Measurements from ENCODE around the gene U2SURP.
"Not testable (repeated sequence)": the region's sequence is repeated elsewhere in the genome, so short reads cannot be mapped to it uniquely, and the experiment has no call there.

U2SURP gene

DNA sequence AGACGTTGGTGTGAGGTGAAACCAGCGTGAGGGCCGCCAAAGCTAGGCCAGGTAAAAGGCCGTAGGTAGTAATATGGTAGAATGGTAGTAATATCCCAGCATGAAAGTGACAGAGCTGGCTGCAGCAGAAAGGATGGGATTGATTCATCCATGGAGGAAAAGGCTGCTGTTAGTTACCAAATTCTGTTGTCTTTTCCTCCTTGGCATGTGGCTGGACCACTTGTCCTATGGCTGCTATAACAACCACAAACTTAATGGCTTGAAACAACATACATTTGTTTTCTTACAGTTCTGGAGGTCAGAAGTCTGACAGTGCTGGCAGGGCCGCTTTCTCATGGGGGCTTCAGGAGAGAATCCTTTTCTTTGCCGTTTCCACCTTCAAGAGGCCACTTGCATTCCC, 70.4 kb downstream of the U2SURP start:
- no peak for DNase-seq (ENCODE audit: low read depth in 2 of 2)

DNA sequence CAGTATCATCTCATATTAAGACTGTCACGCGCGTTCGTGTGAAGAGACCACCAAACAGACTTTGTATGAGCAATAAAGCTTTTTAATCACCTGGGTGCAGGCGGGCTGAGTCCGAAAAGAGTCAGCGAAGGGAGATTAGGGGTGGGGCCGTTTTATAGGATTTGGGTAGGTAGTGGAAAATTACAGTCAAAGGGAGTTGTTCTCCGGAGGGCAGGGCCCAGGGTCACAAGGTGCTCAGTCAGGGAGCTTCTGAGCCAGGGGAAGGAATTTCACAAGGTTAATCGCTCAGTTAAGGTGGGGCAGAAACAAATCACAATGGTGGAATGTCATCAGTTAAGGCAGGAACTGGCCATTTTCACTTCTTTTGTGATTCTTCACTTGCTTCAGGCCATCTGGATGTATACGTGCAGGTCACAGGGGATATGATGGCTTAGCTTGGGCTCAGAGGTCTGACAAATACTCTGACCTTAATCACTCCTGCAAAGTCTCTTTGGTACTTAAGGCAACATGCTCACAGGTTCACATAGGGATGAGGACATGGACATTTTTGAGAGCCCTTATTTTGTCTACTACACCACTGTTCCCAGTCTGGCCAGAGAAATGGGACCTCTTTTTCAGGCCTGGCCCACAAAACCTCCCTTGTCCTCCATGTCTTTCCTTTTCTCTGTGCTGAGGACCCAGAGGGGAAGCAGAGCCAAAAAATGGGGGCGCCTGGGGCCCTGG, 71.1 kb downstream of the U2SURP start:
- not testable (repeated sequence) for DNase-seq (ENCODE audit: low read depth in 2 of 2)

DNA sequence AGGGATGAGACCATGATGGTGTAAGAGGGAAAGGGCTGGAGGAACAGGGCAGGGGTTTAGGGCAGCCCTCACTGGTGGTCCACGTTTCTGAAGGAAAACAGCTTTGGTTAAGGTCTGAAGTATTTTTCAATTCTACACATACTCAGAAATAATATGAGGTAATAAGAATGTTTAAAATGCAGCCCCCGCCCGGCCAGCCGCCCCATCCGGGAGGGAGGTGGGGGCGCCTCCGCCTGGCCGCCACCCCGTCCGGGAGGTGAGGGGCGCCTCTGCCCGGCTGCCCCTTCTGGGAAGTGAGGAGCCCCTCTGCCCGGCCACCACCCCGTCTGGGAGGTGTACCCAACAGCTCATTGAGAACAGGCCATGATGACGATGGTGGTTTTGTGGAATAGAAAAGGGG, 72.2 kb downstream of the U2SURP start:
- DNase-seq (ENCODE audit: low read depth in 2 of 2): not testable (repeated sequence)

DNA sequence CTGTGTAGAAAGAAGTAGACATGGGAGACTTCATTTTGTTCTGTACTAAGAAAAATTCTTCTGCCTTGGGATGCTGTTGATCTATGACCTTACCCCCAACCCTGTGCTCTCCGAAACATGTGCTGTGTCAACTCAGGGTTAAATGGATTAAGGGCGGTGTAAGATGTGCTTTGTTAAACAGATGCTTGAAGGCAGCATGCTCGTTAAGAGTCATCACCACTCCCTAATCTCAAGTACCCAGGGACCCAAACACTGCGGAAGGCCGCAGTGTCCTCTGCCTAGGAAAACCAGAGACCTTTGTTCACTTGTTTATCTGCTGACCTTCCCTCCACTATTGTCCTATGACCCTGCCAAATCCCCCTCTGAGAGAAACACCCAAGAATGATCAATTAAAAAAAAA, 72.6 kb downstream of the U2SURP start:
- not testable (repeated sequence) for DNase-seq (ENCODE audit: low read depth in 2 of 2)

DNA sequence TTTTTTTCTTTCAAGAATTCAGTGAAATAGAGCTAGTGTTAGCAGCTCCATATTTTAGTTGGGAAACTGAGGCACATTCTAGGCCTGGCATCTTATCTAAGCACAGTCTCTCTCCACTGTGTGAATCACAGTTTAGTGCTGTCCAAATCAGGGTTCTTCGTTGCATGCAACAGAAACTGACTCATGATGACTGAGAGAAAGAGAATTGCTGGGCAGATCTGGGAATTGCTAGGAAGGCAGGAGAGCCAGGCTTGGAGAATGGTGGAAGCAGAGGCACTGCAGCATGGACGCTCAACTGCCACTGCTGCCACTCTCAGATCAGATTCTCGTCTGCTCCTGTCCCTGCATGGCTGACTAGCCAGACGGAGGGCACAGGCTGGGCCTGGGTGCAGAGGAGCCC, 77.5 kb downstream of the U2SURP start:
- DNase-seq (ENCODE audit: low read depth in 2 of 2): no peak

DNA sequence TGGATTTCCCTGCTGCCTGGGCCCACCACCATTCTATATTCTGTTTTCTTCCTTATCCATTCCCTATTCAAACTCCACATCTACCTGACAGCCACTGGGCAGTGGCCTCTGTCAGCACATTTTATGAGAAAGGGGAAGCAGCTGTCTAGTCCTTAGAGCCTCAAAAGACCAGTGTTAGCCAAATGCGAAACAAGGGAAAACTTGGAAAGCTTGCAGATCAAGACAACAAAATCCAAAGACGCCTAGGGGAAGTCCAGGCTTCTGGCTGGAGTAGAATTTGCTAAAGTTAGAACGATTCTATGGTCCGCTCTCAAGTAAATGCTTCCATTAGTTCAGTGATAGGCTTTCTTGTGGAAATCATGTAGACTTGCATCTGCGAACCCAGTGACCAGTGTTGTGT, 78.8 kb downstream of the U2SURP start:
- no peak for DNase-seq (ENCODE audit: low read depth in 2 of 2)

DNA sequence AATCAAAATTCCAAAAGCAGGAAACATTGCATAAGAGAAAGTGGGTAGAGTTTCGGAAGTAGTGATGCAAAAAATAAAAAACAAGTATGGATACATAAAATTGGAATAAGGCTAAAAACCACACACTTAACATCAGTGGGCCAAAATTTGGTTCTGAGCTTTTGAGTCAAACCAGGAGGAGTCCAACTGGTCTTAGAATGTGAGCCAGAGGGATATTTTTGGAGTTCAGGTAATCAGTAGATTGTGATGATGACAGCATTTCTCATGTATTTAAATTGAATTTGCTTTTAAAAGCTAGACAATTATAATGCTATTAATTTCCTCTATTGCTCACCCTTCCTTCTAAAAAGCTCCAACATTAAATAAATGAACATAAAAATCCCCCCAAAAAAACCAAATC, 80.0 kb downstream of the U2SURP start:
- no peak for DNase-seq (ENCODE audit: low read depth in 2 of 2)

DNA sequence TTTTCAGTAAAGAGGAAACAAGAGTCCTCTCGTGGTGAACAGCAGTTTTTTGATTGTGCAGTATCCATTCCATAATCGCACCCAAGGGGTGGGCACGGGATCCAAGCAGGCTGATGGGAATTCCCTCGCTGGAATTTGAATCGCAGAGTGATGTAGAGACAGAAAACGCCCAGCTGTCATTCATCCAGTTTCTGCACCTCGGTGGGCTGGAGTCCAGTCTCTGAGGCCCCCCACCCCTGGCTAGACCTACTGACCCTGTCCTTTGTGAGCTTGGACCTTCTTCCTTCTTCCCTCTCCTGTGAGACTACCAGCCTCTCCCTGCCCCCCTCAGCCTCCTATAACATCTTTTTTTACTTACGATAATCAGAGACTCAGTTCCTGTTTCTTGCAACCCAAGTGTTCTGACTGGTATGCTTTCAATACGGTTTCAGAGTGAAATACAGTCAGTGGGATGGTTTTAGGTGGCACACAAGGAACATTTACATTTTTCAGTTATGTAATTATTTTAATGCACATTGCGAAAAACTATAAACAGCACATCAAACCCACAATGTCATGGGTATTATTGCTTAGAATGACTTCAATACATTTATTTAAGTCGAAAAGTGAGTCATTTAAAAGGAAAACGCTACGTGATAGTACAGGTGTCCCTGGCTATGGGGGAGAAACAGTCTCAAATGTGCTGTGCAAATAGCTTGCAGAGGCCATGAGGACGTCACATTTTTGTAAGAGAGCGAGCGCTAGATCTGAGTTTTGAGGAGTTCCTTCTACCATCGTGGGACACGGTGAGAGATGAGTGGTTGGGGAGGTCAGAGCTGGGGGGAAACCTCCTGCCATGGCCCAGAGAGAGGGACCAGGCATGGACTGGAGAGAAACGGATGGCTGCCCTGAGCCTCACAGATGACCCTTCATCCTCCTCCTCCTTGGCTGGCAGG, 80.7 kb downstream of the U2SURP start:
- no peak for DNase-seq (ENCODE audit: low read depth in 2 of 2)

DNA sequence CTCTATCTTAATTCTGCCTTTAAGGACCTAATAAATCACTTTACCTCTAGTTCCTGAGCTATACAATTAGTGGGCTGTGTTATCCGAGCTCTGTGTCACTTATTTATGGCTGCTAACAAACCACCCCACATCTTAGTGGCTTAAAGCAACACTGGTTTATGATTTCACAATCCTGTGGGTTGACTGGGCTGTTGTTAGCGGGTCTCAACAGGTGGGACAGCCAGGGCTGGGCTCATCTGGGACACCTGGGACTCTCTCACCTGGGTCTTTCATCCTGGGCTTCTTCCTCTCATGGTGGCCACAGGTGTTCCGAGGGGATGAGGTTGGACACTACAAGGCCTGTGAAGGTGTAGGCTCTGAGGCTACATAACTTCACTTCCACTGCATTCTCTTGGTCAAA, 82.4 kb downstream of the U2SURP start:
- no peak for DNase-seq (ENCODE audit: low read depth in 2 of 2)

DNA sequence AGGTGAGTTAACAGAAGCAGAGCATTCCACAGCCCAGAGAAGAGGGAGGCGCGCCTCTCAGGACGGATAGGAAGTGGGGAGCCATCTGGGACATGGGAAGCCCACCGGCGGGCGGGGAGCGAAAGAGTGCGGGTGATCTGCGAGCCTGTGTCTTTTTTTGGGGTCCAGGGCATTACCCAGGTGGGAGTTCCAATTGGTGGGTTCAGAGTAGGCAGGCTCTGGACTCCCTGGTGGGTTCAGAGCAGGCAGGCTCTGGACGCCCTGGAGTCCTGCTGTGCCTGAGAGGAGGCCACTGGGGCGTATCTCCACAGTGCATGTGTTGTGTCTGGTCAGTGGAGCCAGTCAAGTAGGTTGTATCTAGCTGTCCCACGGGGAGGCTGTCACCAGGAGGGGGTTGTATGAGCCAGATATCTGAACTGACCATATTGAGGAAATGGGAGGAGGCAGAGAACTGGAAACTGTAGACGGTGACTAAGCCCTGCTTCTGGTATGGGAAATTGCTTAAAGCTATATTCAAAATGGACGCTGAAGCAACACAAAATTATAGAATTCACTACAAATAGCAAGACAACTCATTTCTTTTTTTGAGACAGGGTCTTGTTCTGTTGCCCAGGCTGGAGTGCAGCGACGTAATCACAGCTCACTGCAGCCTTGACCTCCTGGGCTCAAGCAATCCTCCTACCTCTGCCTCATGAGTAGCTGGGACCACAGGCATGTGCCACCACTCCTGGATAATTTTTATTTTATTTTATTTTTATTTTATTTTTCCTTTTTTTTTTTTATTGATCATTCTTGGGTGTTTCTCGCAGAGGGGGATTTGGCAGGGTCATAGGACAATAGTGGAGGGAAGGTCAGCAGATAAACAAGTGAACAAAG, 83.7 kb downstream of the U2SURP start:
- no peak for DNase-seq (ENCODE audit: low read depth in 2 of 2)

DNA sequence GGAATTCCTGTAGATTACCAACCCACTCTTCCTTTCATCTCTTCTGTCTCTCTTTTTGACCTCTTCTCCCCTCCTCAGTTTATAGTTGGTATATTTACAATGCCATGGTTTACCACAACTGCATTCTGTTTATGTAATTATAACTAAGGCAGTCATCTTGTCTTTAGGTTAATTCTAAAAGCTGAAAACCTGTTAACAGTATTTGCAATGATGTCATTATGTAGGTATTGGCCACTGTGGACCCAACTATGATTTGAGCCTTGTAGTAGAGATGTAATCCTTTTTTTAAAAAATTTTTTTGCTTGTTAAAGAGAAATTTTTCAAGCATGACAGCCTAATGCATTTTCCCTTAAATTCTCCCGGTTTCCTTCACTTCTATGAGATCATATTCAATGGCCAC, 87.5 kb downstream of the U2SURP start:
- no peak for DNase-seq (ENCODE audit: low read depth in 2 of 2)

DNA sequence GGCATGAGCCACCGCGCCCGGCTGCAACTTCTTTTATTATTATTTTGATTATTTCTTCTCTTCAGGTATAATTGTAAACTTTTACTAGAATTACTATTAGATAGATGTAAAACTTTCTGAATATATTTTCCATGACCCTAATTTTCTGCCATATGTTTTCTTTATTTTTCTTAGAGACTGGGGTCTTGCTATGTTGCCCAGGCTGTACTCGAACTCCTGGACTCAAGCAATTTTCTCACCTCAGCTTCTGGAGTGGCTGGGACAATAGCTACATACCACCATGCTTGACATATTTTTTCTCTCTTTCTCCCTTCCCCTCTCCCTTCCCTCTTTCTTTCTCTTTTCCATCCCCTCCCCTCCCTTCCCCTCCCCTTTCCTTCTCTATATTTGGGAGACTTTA, 88.6 kb downstream of the U2SURP start:
- DNase-seq (ENCODE audit: low read depth in 2 of 2): no peak

DNA sequence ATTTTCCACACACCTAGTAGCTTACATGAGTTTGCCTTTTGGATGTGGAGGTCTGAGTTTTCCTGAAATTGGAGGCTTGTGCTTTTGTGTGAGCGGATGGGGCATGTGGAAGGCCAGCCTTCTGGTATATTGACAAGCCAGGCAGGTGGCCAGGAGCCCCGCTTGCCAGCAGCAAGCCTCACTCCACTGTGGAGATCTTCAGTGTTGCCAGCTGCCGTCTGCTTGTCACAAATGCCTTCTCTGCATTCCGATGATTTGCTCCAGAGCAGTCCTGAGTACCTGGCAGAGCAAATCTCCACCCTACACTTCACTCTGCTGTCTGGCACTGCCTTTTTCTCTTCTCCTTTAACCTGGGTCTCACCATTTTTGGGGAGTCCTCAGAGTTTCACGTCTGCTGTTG, 89.1 kb downstream of the U2SURP start:
- DNase-seq (ENCODE audit: low read depth in 2 of 2): no peak

DNA sequence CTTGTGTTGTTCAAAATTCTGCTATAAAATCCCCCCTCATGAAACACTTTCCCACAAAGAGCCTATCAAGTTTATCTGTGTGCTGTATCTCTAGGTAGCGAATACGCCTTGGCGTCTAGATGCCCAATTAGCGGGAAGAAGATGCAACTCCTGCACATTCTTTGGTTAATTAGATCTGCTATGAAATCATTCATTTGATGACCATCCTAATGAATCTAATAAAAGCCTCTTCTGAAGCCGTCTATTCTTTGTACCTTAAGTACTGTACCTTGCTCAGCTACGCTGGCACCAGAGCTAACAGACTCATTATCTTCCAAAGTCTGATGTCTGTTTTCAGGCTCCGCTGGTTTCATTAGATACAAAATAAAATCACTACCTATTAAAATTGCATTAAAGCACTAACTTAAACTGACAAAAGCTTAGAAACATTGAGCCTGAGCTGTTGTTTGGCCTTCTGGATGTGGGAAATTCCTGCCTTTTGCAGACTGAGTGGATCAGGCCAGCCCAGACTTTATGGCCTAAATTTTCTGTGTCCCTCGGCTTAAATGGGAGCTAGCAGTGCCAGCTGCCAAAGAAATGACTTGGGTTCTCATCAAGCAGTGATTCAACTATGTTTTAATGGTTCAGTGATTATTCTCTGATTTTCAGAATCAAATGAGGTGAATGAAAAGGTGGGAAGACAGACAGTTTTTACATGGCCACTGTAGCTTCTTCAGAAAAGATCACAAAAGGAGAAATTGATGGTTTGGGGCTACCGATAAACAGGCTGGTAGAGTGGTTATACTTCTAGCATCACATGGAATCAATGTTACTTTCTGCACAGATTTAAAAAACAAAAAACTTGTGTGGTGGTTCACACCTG, 89.8 kb downstream of the U2SURP start:
- no peak for DNase-seq (ENCODE audit: low read depth in 2 of 2)

DNA sequence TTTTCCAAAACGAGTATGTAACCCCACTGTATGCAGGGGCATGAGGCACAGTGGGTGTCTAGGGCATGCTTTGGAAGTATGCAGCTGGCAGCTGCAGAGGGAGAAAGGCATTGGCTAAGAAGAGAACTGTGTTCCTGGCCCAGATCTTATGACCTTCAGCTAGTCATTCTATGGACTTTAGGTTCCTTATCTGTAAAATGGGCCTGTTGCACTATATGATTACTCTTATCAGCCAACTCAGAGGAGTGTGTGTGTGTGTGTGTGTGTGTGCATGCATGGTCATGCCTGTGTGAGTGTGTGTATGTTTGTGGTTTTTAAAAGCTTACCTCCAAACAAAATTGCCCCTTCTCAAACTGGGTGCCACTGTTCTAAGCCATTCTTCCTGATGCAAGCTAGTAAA, 90.8 kb downstream of the U2SURP start:
- no peak for DNase-seq (ENCODE audit: low read depth in 2 of 2)

DNA sequence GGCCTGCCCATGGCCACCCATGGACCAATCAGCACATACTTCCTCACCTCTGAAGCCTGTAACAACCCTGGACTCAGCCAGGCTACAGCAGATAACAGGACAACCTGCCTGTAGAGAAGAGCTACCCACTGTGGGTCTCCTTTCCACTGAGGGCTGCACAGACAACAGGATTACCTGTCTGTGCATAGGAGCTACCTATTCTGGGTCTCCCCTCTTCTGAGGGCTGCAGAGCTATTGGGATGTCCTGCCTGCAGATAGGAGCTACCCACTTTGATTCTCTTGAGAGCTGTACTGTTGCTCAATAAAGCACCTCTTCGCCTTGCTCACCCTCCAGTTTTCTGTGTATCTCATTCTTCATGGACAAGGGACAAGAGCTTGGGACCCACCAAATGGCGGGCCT, 94.4 kb downstream of the U2SURP start:
- DNase-seq (ENCODE audit: low read depth in 2 of 2): no peak

DNA sequence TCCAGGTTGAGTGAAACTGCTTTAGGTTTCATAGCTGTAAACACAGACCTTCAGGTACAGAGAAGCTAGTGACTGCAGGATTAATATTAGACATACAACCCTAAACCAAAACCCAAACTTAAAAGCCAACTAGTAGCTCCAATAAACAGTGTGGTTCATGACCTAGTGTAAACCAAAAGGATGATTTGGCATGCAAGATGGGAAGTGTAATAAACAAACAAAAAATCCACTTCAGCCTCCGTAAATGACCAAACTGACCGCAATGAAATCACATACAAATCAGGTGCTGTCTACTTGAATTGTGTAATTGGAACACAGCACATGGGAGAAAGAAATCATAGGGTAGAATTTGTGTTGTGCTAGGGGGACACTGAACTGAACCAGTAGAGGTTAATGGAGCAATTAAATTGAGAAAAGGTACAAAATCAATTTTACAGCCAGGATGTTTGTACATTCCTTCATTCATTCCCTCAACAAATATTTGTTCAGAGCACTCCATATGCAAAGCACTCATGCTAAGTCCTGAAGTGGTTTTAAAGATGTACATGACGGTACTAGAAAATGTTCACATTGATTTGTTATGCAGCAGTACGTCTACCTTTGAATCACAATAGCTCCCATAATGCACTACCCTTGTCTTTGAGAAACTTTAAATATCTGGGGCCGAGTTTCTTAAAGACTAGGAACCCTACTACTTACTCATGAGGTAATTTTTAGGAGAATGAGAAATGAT, 96.8 kb downstream of the U2SURP start:
- no peak for DNase-seq (ENCODE audit: low read depth in 2 of 2)

DNA sequence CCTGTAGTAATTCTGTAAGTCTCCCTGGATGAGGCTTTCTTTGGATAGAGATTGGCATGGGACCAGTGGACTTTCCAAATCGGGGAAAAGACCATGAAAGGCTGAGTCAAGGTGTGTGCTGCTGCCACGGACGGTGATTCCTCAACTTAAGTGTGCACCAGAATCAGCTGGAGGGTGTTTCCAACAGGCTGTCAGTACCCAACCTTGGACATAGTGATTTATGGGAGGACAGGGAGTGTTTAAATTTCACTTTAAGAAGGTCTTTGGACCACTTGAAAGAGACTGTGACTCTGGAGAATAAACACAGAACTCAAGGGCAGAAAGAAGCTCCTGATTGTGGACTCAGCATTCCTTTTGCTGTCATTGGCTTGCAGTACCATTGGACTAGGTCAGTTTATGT, 97.8 kb downstream of the U2SURP start:
- no peak for DNase-seq (ENCODE audit: low read depth in 2 of 2)

DNA sequence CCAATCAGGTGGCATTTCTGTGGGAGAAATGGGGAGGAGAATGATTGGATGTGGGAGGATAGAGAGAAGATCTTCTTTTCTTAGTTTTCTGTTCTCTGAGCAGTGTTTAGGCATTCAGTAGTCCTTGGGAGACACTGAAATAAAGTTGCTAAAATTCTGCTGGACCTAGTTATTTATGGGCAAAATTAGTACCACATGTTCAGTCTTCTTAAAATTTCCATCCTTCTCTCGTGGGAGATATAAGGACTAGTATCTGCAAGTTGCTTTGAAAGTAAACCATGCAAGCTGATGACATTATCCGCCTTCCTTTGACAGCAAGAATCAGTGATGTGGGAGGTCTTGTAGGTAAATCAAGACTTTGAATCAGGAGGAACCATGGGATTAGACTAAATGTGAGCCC, 98.3 kb downstream of the U2SURP start:
- no peak for DNase-seq (ENCODE audit: low read depth in 2 of 2)

DNA sequence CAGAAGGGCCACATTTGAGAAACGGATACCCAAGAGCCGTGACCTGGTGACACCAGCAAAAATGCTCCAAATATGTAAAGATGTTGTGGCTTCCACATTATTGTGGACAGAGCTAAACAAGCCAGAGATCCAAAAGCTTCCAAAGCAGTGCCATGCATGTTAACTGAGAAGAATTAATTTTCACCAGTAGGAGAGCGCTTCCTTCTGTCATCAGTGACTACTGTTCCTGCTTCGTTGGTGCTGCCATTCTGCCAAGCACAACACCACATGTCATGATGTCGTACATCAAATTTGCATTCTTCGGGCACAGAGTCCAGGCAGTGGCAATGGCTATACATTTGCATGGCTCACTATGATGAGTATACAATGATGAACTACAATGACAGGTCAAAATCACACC, 99.1 kb downstream of the U2SURP start:
- no peak for DNase-seq (ENCODE audit: low read depth in 2 of 2)

Data from activated CD4-positive, alpha-beta T cell treated with anti-CD3 and anti-CD28 coated beads for 24 hours (primary cell).